OCI-LY7 (cell line): ENCODE measurements around the gene ELL2. TPM values are rescaled to one million over a fixed set of nuclear protein-coding genes. Genes with fewer than 3 reads are reported as not detected.

Experiments used
- BruUV-seq: library from RNA; stranded (reverse); fragments of 400-500 nt; replicated peaks from 2 replicates; lab custom pipeline; 2021; lab: Mats Ljungman, UMichigan
- CTCF ChIA-PET: fragments of 300-600 bp; sonication (Branson Sonifier 250); formaldehyde crosslinking; loops from one replicate; lab custom pipeline; 2022; ENCODE audit warnings: antibody characterized with exemption; ENCODE audit not compliant: unreplicated experiment; lab: Charles Lee
- POLR2A ChIA-PET: fragments of 300-600 bp; sonication (Branson Sonifier 250); formaldehyde crosslinking; loops from one replicate; lab custom pipeline; 2022; ENCODE audit warnings: antibody characterized with exemption; lab: Charles Lee
- DNase-seq: peaks from one replicate; pipeline ENCODE4 v3.0.0-alpha.2; 2015; ENCODE audit warnings: low spot score
- H2AFZ ChIP-seq: fragments of 200-600 bp; sonication (generic), shearing (Covaris generic); 2 replicates; pipeline ENCODE4 v1.6.1; 2014; ENCODE audit warnings: mild to moderate bottlenecking, antibody characterized with exemption, low read length, moderate library complexity
- H3K27ac ChIP-seq: fragments of 200-600 bp; sonication (generic); 2 replicates; pipeline ENCODE4 v1.5.1; 2014; ENCODE audit warnings: mixed run types, low read depth, mild to moderate bottlenecking, moderate library complexity, low read length, inconsistent platforms; ENCODE audit not compliant: poor library complexity, severe bottlenecking
- H3K36me3 ChIP-seq: fragments of 200-600 bp; sonication (generic); 2 replicates; pipeline ENCODE4 v1.6.1; 2014; ENCODE audit warnings: mild to moderate bottlenecking, antibody characterized with exemption, low read length, moderate library complexity, mixed read lengths; ENCODE audit not compliant: insufficient read depth
- H3K4me1 ChIP-seq: fragments of 200-600 bp; sonication (generic); 2 replicates; pipeline ENCODE4 v1.5.1; 2014; ENCODE audit warnings: mild to moderate bottlenecking, low read length; ENCODE audit not compliant: insufficient read depth, poor library complexity, severe bottlenecking
- H3K4me2 ChIP-seq: fragments of 200-600 bp; sonication (generic); 2 replicates; pipeline ENCODE4 v1.6.1; 2014; ENCODE audit warnings: mild to moderate bottlenecking, low read length
- H3K4me3 ChIP-seq: fragments of 200-600 bp; sonication (generic); 2 replicates; pipeline ENCODE4 v1.5.1; 2014; ENCODE audit warnings: mild to moderate bottlenecking, low read depth, low read length; ENCODE audit not compliant: poor library complexity, severe bottlenecking
- H3K79me2 ChIP-seq: fragments of 200-600 bp; sonication (generic); 2 replicates; pipeline ENCODE4 v1.6.1; 2016; ENCODE audit warnings: low read depth, mild to moderate bottlenecking, low read length, moderate library complexity, mixed read lengths; ENCODE audit not compliant: insufficient read depth
- H3K9me2 ChIP-seq: fragments of 200-600 bp; sonication (generic); 2 replicates; pipeline ENCODE4 v1.6.1; 2016; ENCODE audit warnings: mild to moderate bottlenecking, low read length, mixed read lengths; ENCODE audit not compliant: insufficient read depth
- H3K9me3 ChIP-seq: fragments of 200-600 bp; sonication (generic); 2 replicates; pipeline ENCODE4 v1.6.1; 2014; ENCODE audit warnings: mild to moderate bottlenecking, mixed run types, low read length, mixed read lengths
- H4K20me1 ChIP-seq: fragments of 200-600 bp; sonication (generic); 2 replicates; pipeline ENCODE4 v1.6.1; 2014; ENCODE audit warnings: mild to moderate bottlenecking, antibody characterized with exemption, low read length, moderate library complexity, mixed read lengths; ENCODE audit not compliant: insufficient read depth
- EZH2phosphoT487 ChIP-seq: fragments of 200-600 bp; sonication (generic); IDR thresholded peaks from 2 replicates; pipeline ENCODE4 v1.6.1; 2018; ENCODE audit warnings: low read depth, borderline replicate concordance, mild to moderate bottlenecking, mixed run types, antibody characterized with exemption, low read length, moderate library complexity, mixed read lengths
- intact Hi-C: fragments of 100-400 bp; cut with micrococcal nuclease; formaldehyde crosslinking; loops from one replicate; pipeline ENCODE4 v1.10.0; 2022; ENCODE audit not compliant: unreplicated experiment
- total RNA-seq, 2 experiments: library from RNA; depleted of rRNA in 1 of 2; stranded (reverse); fragments of >200 nt in 1 of 2; shearing (Covaris generic) in 1 of 2; gene quantifications; 2 replicates each; pipeline ENCODE4 v1.2.3, GENCODE V29; 2014 to 2022
- TF ChIP-seq, protein P1 (sequence below): fragments of 200-600 bp; sonication (generic); conservative IDR thresholded peaks from 2 replicates; pipeline ENCODE4 v1.5.1; 2014; ENCODE audit warnings: mild to moderate bottlenecking, antibody characterized with exemption, low read length, moderate library complexity, mixed read lengths

Gene ELL2
- total RNA-seq, 2 experiments from 2014 or later: 0.98 to 4.7 TPM

DNA sequence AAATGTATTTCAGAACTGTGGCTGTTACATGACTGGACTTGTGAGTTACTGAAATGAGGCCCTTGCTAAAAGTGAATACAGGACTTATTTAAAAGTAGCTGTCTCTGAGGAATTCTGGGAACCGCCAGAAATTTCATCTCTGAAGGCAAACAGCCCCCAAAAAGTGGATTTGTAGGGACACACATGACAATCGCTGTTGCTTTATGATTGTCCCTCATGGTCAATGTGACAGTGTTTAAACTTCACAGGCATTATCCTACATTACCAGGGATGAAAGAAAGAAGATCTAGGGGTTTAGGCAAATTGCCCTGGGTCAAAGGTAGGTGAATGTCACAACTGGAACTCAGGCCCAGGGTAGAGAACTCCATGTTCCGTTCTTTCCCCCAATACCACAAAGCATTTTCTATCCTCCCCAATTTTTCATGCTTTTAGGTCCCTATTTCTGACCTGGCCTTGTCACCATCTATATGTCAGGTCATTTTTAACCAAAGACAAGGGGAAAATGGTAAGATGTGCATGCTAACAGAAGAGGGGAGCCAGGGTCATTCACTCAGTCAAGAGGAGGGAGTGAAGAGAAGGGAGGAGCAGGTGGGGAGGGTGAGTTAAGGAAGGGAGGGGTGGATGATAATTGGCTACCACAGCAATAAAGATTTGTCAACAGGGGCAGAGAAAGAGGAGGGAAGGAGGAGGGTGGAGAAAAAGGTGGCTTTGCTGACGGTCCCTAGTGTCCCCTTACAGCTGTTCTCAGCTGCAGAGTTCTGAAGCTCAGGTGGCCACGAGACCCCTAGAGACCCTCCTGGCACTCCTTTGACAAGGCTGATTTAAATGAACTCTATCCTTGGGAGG lies 81.3 kb downstream of the ELL2 start:
- Histone ChIP-seq H2AFZ (no peak overlapping the region), H3K36me3 (no peaks in the 10 kb centered on the region), H3K4me1 (peaks cover 4% of the 10 kb centered on the region), H3K4me2 (no peak overlapping the region), H3K4me3 (no peak overlapping the region), H3K9me2 (no peaks in the 10 kb centered on the region), H3K27ac (no peak overlapping the region), H4K20me1 (no peaks in the 10 kb centered on the region), H3K9me3 (no peaks in the 10 kb centered on the region), H3K79me2 (no peaks in the 10 kb centered on the region)
- CTCF ChIA-PET: no interaction called here
- no peak for TF ChIP-seq EZH2phosphoT487
- TF ChIP-seq, protein P1, sequence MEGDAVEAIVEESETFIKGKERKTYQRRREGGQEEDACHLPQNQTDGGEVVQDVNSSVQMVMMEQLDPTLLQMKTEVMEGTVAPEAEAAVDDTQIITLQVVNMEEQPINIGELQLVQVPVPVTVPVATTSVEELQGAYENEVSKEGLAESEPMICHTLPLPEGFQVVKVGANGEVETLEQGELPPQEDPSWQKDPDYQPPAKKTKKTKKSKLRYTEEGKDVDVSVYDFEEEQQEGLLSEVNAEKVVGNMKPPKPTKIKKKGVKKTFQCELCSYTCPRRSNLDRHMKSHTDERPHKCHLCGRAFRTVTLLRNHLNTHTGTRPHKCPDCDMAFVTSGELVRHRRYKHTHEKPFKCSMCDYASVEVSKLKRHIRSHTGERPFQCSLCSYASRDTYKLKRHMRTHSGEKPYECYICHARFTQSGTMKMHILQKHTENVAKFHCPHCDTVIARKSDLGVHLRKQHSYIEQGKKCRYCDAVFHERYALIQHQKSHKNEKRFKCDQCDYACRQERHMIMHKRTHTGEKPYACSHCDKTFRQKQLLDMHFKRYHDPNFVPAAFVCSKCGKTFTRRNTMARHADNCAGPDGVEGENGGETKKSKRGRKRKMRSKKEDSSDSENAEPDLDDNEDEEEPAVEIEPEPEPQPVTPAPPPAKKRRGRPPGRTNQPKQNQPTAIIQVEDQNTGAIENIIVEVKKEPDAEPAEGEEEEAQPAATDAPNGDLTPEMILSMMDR: no peak
- POLR2A ChIA-PET: interaction anchor here (0.9 to 1.3 kb wide), 2 partner anchors 17 to 18 kb away, joined by 4 to 5 read pairs; no protein-coding TSS in a partner anchor
- intact Hi-C loops: no loop called here
- no peak for DNase-seq
- BruUV-seq: no TSS peak

DNA sequence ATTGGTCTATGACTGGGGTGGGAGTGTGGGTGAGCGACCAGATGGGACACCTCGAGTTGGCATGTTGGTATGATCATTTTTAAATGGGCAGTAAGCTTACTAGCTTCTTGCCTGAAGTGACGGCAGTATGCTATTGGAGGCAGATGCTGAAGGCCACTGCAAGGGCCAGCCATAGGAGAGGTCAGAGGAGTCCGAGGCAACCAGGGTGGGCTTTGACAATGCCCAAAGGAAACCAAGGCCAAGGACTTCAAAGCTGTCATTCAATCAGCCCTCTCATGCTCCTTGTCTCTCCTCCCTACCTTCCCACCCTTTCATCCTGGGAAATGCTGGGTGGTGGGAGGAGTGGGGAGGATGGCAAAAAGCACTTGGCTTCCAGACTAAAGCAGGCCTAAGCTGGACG lies 82.0 kb downstream of the ELL2 start:
- no TSS peak for BruUV-seq
- Histone ChIP-seq H3K79me2 (no peaks in the 10 kb centered on the region), H4K20me1 (no peaks in the 10 kb centered on the region), H3K4me2 (no peak overlapping the region), H3K4me1 (peaks cover 4% of the 10 kb centered on the region), H3K9me3 (no peaks in the 10 kb centered on the region), H3K4me3 (no peak overlapping the region), H3K27ac (no peak overlapping the region), H3K36me3 (no peaks in the 10 kb centered on the region), H2AFZ (no peak overlapping the region), H3K9me2 (no peaks in the 10 kb centered on the region)
- CTCF ChIA-PET: no interaction called here
- no peak for TF ChIP-seq EZH2phosphoT487
- intact Hi-C loops: no loop called here
- POLR2A ChIA-PET: interaction anchor here (0.9 to 1.8 kb wide), 4 partner anchors 18 to 457 kb away, joined by 4 to 5 read pairs (median 5); no protein-coding TSS in a partner anchor
- no peak for DNase-seq

DNA sequence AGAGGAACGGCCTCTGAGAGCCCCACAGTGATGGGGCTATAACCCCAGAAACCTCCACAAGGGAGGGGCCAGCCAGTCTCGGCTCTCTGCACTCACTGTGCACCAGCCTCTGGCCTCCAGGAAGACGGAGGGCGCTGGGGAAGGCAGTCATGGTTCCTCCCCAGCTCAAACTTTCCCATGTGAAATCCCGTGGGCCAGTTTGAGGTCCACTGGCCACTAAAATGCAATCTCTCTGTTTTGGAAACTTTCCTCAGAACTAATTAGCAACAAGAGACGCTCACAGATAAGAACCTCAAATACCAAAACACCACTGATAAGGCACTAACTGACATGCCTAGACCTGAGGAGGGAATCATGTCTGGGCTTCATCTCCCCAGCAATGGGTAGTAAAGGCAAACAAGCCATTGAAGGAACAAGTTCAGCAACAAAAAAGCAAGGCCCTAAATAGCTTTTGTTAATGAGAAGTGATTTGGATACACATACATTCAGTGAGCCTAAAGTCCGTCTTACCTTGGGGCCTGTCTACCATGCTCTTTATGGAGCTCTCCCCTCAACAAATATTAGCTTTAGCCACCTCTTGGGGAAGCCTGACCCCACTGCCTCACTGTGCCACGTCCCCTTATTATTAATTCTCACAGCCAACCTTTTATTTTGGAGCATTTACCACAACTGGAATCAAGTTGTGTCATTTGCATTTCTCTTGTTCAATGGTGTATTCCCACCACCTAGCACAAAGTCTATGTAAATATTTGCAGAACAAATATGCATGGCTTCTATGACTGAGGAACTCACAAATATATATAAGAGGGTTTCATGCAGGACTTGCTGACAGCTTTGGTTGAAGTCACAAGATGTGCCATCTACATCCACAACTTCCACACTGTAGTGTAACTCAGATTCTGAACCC lies 83.0 kb downstream of the ELL2 start:
- Histone ChIP-seq H3K27ac (no peak overlapping the region), H3K4me3 (no peak overlapping the region), H2AFZ (no peak overlapping the region), H4K20me1 (no peaks in the 10 kb centered on the region), H3K9me3 (no peaks in the 10 kb centered on the region), H3K79me2 (no peaks in the 10 kb centered on the region), H3K9me2 (no peaks in the 10 kb centered on the region), H3K4me2 (no peak overlapping the region), H3K4me1 (peaks cover 4% of the 10 kb centered on the region), H3K36me3 (no peaks in the 10 kb centered on the region)
- DNase-seq: no peak
- intact Hi-C loops: no loop called here
- no TSS peak for BruUV-seq
- no peak for TF ChIP-seq EZH2phosphoT487
- TF ChIP-seq, protein P1: no peak
- CTCF ChIA-PET: no interaction called here
- POLR2A ChIA-PET: interaction anchor here (0.6 to 1.8 kb wide), 6 partner anchors 9 to 458 kb away, joined by 3 to 5 read pairs (median 4); no protein-coding TSS in a partner anchor
